C4-2B (cell line): ENCODE data around the gene FITM1.

Experiments
- CTCF ChIP-seq: fragments of 450-650 bp; conservative IDR thresholded peaks from 2 replicates; pipeline ENCODE4 v1.5.1; 2017; ENCODE audit warnings: mild to moderate bottlenecking
- ZFX ChIP-seq: fragments of 450-650 bp; IDR thresholded peaks from 2 replicates; pipeline ENCODE4 v1.6.1; 2017

DNA sequence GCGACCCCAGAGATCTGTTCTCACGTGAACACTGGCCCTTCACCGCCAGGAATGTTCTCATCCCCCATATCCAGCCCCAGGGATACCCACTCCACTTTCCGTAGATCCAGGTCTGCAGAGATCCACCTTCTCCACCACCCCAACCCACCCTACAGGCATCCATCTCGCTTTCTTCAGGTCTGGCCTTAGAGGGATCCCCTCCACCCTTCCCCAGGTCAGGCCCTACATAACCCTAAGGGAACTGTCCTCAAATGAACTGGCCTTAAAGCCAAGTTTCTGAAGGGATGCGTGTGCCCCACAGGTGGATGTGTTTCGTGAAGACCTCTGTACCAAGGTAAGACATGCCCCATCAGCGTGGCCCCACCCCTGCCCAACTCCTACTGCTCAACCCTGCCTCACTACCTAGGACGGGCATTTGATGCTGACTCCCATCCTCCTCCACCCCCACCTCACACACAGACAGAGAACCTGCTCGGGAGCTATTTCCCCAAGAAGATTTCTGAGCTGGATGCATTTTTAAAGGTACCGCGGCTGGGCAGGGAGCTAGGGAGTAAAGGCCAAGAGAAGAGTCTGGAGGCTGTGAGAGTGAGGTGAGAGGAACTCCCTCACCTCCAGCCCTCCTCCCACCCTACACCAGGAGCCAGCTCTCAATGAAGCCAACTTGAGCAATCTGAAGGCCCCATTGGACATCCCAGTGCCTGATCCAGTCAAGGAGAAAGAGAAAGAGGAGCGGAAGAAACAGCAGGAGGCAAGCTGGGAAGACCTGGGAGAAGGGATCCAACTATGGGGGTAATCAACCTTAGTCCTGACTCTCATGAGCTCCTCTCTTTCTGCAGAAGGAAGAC lies 6.4 kb downstream of the FITM1 start:
- TF ChIP-seq CTCF (no peak), ZFX (no peak)
